WTC11 (cell line): ENCODE data around the gene TIGD7. TPM values are rescaled to one million over a fixed set of nuclear protein-coding genes. Genes with fewer than 3 reads are reported as not detected.

Source experiments
- ATF1 ChIP-seq: sonication (generic); formaldehyde crosslinking; IDR thresholded peaks from 2 replicates; pipeline ENCODE4 v1.8.1; 2023; ENCODE audit warnings: mild to moderate bottlenecking, moderate library complexity, missing genetic modification reagents
- CBFB ChIP-seq: sonication (generic); formaldehyde crosslinking; IDR thresholded peaks from 2 replicates; pipeline ENCODE4 v1.8.1; 2022; ENCODE audit warnings: mild to moderate bottlenecking, low read depth, missing genetic modification reagents
- ESRRA ChIP-seq: sonication (generic); formaldehyde crosslinking; IDR thresholded peaks from 2 replicates; pipeline ENCODE4 v1.8.1; 2022; ENCODE audit warnings: mild to moderate bottlenecking, missing genetic modification reagents, borderline replicate concordance
- FOXJ3 ChIP-seq: sonication (generic); formaldehyde crosslinking; IDR thresholded peaks from 2 replicates; pipeline ENCODE4 v1.9.0; 2021; ENCODE audit warnings: missing genetic modification reagents, mild to moderate bottlenecking, borderline replicate concordance
- GABPB1 ChIP-seq: sonication (generic); formaldehyde crosslinking; IDR thresholded peaks from 2 replicates; pipeline ENCODE4 v1.8.1; 2023; ENCODE audit warnings: mild to moderate bottlenecking, missing genetic modification reagents
- GRHL2 ChIP-seq: fragments of 250-450 bp; sonication (Bioruptor Pico); IDR thresholded peaks from 2 replicates; pipeline ENCODE4 v1.8.0; 2022; ENCODE audit warnings: mild to moderate bottlenecking, moderate library complexity; ENCODE audit not compliant: insufficient replicate concordance, severe bottlenecking
- IRF2 ChIP-seq: sonication (generic); formaldehyde crosslinking; IDR thresholded peaks from 2 replicates; pipeline ENCODE4 v1.8.0; 2022; ENCODE audit warnings: low read depth, missing genetic modification reagents, borderline replicate concordance
- NR3C1 ChIP-seq: sonication (generic); formaldehyde crosslinking; conservative IDR thresholded peaks from 2 replicates; pipeline ENCODE4 v1.8.1; 2023; ENCODE audit warnings: low read depth, mild to moderate bottlenecking, missing genetic modification reagents
- OVOL2 ChIP-seq: fragments of 250-450 bp; sonication (Bioruptor Pico); IDR thresholded peaks from 2 replicates; pipeline ENCODE4 v1.9.0; 2021; ENCODE audit warnings: mild to moderate bottlenecking, borderline replicate concordance
- STAT6 ChIP-seq: sonication (generic); formaldehyde crosslinking; conservative IDR thresholded peaks from 2 replicates; pipeline ENCODE4 v1.8.1; 2023; ENCODE audit warnings: mild to moderate bottlenecking, low read depth, missing genetic modification reagents, moderate library complexity
- TEAD1 ChIP-seq: sonication (generic); formaldehyde crosslinking; IDR thresholded peaks from 2 replicates; pipeline ENCODE4 v1.8.0; 2022; ENCODE audit warnings: mild to moderate bottlenecking, missing genetic modification reagents
- ZNF263 ChIP-seq: sonication (generic); formaldehyde crosslinking; IDR thresholded peaks from 2 replicates; pipeline ENCODE4 v1.8.1; 2022; ENCODE audit warnings: low read depth, mild to moderate bottlenecking, moderate library complexity, missing genetic modification reagents
- ZNF317 ChIP-seq: sonication (generic); formaldehyde crosslinking; IDR thresholded peaks from 2 replicates; pipeline ENCODE4 v1.8.1; 2023; ENCODE audit warnings: low read depth, mild to moderate bottlenecking, moderate library complexity, missing genetic modification reagents, borderline replicate concordance
- ZNF416 ChIP-seq: fragments of 250-450 bp; sonication (Bioruptor Pico); IDR thresholded peaks from 2 replicates; pipeline ENCODE4 v1.9.0; 2021; ENCODE audit warnings: mild to moderate bottlenecking, inconsistent platforms
- ZNF512 ChIP-seq: sonication (generic); formaldehyde crosslinking; IDR thresholded peaks from 2 replicates; pipeline ENCODE4 v1.8.1; 2022; ENCODE audit warnings: missing genetic modification reagents, borderline replicate concordance
- total RNA-seq: library from RNA; stranded (reverse); gene quantifications from 3 replicates; pipeline ENCODE4 v1.2.3, GENCODE V29; 2021
- TF ChIP-seq, protein P1 (sequence below): sonication (generic); formaldehyde crosslinking; IDR thresholded peaks from 2 replicates; pipeline ENCODE4 v1.8.0; 2022; ENCODE audit warnings: mild to moderate bottlenecking, missing genetic modification reagents
- TF ChIP-seq, protein P2 (sequence below): fragments of 250-450 bp; sonication (Bioruptor Pico); IDR thresholded peaks from 2 replicates; pipeline ENCODE4 v1.8.0; 2021; ENCODE audit warnings: mild to moderate bottlenecking
- TF ChIP-seq, protein P3 (sequence below): sonication (generic); formaldehyde crosslinking; IDR thresholded peaks from 2 replicates; pipeline ENCODE4 v1.8.1; 2023; ENCODE audit warnings: mild to moderate bottlenecking, missing genetic modification reagents
- TF ChIP-seq, protein P4 (sequence below): sonication (generic); formaldehyde crosslinking; IDR thresholded peaks from 2 replicates; pipeline ENCODE4 v1.8.1; 2023; ENCODE audit warnings: mild to moderate bottlenecking, missing genetic modification reagents, moderate library complexity
- TF ChIP-seq, protein P5 (sequence below): sonication (generic); formaldehyde crosslinking; IDR thresholded peaks from 2 replicates; pipeline ENCODE4 v1.8.1; 2023; ENCODE audit warnings: mild to moderate bottlenecking, missing genetic modification reagents, moderate library complexity
- TF ChIP-seq, protein P6 (sequence below): sonication (generic); formaldehyde crosslinking; IDR thresholded peaks from 2 replicates; pipeline ENCODE4 v1.8.0; 2022; ENCODE audit warnings: mild to moderate bottlenecking, missing genetic modification reagents

Gene TIGD7
- total RNA-seq, 1 experiment from 2014 or later, result 7.0 TPM

- TF ChIP-seq, protein P1, sequence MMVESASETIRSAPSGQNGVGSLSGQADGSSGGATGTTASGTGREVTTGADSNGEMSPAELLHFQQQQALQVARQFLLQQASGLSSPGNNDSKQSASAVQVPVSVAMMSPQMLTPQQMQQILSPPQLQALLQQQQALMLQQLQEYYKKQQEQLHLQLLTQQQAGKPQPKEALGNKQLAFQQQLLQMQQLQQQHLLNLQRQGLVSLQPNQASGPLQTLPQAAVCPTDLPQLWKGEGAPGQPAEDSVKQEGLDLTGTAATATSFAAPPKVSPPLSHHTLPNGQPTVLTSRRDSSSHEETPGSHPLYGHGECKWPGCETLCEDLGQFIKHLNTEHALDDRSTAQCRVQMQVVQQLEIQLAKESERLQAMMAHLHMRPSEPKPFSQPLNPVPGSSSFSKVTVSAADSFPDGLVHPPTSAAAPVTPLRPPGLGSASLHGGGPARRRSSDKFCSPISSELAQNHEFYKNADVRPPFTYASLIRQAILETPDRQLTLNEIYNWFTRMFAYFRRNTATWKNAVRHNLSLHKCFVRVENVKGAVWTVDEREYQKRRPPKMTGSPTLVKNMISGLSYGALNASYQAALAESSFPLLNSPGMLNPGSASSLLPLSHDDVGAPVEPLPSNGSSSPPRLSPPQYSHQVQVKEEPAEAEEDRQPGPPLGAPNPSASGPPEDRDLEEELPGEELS, result peak; percentile 91; the same call in 1 of the 2 replicates
- TF ChIP-seq, protein P2, sequence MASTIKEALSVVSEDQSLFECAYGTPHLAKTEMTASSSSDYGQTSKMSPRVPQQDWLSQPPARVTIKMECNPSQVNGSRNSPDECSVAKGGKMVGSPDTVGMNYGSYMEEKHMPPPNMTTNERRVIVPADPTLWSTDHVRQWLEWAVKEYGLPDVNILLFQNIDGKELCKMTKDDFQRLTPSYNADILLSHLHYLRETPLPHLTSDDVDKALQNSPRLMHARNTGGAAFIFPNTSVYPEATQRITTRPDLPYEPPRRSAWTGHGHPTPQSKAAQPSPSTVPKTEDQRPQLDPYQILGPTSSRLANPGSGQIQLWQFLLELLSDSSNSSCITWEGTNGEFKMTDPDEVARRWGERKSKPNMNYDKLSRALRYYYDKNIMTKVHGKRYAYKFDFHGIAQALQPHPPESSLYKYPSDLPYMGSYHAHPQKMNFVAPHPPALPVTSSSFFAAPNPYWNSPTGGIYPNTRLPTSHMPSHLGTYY (CRISPR knock-in tag), result no peak
- no peak for TF ChIP-seq GRHL2 (CRISPR knock-in tag)
- TF ChIP-seq ESRRA (CRISPR knock-in tag), result peak; percentile 82
- no peak; the same call in 1 of the 2 replicates for TF ChIP-seq FOXJ3
- TF ChIP-seq, protein P3, sequence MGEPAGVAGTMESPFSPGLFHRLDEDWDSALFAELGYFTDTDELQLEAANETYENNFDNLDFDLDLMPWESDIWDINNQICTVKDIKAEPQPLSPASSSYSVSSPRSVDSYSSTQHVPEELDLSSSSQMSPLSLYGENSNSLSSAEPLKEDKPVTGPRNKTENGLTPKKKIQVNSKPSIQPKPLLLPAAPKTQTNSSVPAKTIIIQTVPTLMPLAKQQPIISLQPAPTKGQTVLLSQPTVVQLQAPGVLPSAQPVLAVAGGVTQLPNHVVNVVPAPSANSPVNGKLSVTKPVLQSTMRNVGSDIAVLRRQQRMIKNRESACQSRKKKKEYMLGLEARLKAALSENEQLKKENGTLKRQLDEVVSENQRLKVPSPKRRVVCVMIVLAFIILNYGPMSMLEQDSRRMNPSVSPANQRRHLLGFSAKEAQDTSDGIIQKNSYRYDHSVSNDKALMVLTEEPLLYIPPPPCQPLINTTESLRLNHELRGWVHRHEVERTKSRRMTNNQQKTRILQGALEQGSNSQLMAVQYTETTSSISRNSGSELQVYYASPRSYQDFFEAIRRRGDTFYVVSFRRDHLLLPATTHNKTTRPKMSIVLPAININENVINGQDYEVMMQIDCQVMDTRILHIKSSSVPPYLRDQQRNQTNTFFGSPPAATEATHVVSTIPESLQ (CRISPR knock-in tag), result no peak
- TF ChIP-seq, protein P4, sequence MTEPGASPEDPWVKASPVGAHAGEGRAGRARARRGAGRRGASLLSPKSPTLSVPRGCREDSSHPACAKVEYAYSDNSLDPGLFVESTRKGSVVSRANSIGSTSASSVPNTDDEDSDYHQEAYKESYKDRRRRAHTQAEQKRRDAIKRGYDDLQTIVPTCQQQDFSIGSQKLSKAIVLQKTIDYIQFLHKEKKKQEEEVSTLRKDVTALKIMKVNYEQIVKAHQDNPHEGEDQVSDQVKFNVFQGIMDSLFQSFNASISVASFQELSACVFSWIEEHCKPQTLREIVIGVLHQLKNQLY, result peak; percentile 62; the same call in 1 of the 2 replicates
- TF ChIP-seq OVOL2 (CRISPR knock-in tag), result no peak
- TF ChIP-seq, protein P5, sequence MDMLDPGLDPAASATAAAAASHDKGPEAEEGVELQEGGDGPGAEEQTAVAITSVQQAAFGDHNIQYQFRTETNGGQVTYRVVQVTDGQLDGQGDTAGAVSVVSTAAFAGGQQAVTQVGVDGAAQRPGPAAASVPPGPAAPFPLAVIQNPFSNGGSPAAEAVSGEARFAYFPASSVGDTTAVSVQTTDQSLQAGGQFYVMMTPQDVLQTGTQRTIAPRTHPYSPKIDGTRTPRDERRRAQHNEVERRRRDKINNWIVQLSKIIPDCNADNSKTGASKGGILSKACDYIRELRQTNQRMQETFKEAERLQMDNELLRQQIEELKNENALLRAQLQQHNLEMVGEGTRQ (CRISPR knock-in tag), result peak; percentile 44; the same call in 1 of the 2 replicates
- TF ChIP-seq NR3C1 (CRISPR knock-in tag), result no peak
- TF ChIP-seq, protein P6, sequence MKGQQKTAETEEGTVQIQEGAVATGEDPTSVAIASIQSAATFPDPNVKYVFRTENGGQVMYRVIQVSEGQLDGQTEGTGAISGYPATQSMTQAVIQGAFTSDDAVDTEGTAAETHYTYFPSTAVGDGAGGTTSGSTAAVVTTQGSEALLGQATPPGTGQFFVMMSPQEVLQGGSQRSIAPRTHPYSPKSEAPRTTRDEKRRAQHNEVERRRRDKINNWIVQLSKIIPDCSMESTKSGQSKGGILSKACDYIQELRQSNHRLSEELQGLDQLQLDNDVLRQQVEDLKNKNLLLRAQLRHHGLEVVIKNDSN (CRISPR knock-in tag), result peak; percentile 73
- TF ChIP-seq ZNF263, result peak; percentile 65
- TF ChIP-seq TEAD1, result peak; percentile 79
- TF ChIP-seq ATF1 (CRISPR knock-in tag), result peak; percentile 75; the same call in 1 of the 2 replicates
- no peak for TF ChIP-seq ZNF416 (CRISPR knock-in tag)
- peak; percentile 70 for TF ChIP-seq ZNF317
- TF ChIP-seq CBFB, result peak; percentile 76; the same call in 1 of the 2 replicates
- 0 out of 2 replicates have a peak, but pooled peaks have one; percentile 63 for TF ChIP-seq STAT6
- peak; percentile 90; the same call in 1 of the 2 replicates for TF ChIP-seq IRF2 (CRISPR knock-in tag)
- peak; percentile 52 for TF ChIP-seq GABPB1
- TF ChIP-seq ZNF512, result peak; percentile 58; the same call in 1 of the 2 replicates
Measured at GRCh38 chr16:3305109-3306068, at the start of gene TIGD7, which contains the start of gene ZNF75A (continued).
